Keratinocyte (primary cell): ENCODE data around the gene OSGEPL1. TPM values are rescaled to one million over a fixed set of nuclear protein-coding genes. Genes with fewer than 3 reads are reported as not detected.

ENCODE experiments used
- DNase-seq: peaks from one replicate; pipeline ENCODE4 v3.0.0-alpha.2; 2011; ENCODE audit warnings: low read depth, missing footprints, low spot score
- FAIRE-seq: peaks from 2 replicates; lab custom pipeline; 2011; peaks lifted over from hg19 to GRCh38; lab: Jason Lieb, UNC
- H2AFZ ChIP-seq: 2 replicates; pipeline ENCODE4 v1.6.0; 2012; ENCODE audit warnings: low read length, control low read depth, inconsistent platforms; ENCODE audit not compliant: control insufficient read depth
- H3K27ac ChIP-seq: 2 replicates; pipeline ENCODE4 v1.5.1; 2011; ENCODE audit warnings: low read length; ENCODE audit not compliant: control insufficient read depth, insufficient read depth
- H3K27me3 ChIP-seq: 3 replicates; pipeline ENCODE4 v1.6.0; 2011; ENCODE audit warnings: low read length; ENCODE audit not compliant: control insufficient read depth, insufficient read depth; ENCODE audit errors: extremely low read depth
- H3K36me3 ChIP-seq, 2 experiments: 2 replicates in 1 of 2; 3 replicates in 1 of 2; pipeline ENCODE4 v1.5.1; 2011; ENCODE audit warnings: low read length in 2 of 2, mild to moderate bottlenecking in 1 of 2; ENCODE audit not compliant: control insufficient read depth in 2 of 2, insufficient read depth in 2 of 2; ENCODE audit errors: extremely low read depth in 1 of 2
- H3K4me1 ChIP-seq: 3 replicates; pipeline ENCODE4 v1.5.1; 2011; ENCODE audit warnings: low read length; ENCODE audit not compliant: control insufficient read depth, insufficient read depth; ENCODE audit errors: extremely low read depth
- H3K4me2 ChIP-seq: 3 replicates; pipeline ENCODE4 v1.6.0; 2011; ENCODE audit warnings: low read depth, low read length; ENCODE audit not compliant: control insufficient read depth, insufficient read depth; ENCODE audit errors: extremely low read depth
- H3K4me3 ChIP-seq, 3 experiments: fragments of 200-600 bp in 1 of 3; sonication (generic) in 1 of 3; 2 replicates in 2 of 3; 3 replicates in 1 of 3; pipeline ENCODE4 v1.5.1; 2011 to 2016; ENCODE audit warnings: low read length in 3 of 3, mild to moderate bottlenecking in 3 of 3, control low read depth in 2 of 3, inconsistent platforms in 1 of 3, low read depth in 1 of 3, mixed read lengths in 1 of 3, mixed run types in 1 of 3, moderate library complexity in 1 of 3; ENCODE audit not compliant: control insufficient read depth in 2 of 3, insufficient read depth in 2 of 3; ENCODE audit errors: extremely low read depth in 1 of 3
- H3K79me2 ChIP-seq: 2 replicates; pipeline ENCODE4 v1.6.0; 2012; ENCODE audit warnings: low read length; ENCODE audit not compliant: control insufficient read depth, insufficient read depth
- H3K9ac ChIP-seq: 3 replicates; pipeline ENCODE4 v1.6.0; 2011; ENCODE audit warnings: low read length; ENCODE audit not compliant: control insufficient read depth, insufficient read depth; ENCODE audit errors: extremely low read depth
- H3K9me1 ChIP-seq: 3 replicates; pipeline ENCODE4 v1.6.0; 2011; ENCODE audit warnings: low read length; ENCODE audit not compliant: control insufficient read depth, insufficient read depth; ENCODE audit errors: extremely low read depth
- H3K9me3 ChIP-seq: 2 replicates; pipeline ENCODE4 v1.5.1; 2012; ENCODE audit warnings: low read depth, low read length; ENCODE audit not compliant: control insufficient read depth
- H4K20me1 ChIP-seq: 3 replicates; pipeline ENCODE4 v1.6.0; 2011; ENCODE audit warnings: low read length; ENCODE audit not compliant: control insufficient read depth, insufficient read depth; ENCODE audit errors: extremely low read depth
- EZH2 ChIP-seq: IDR thresholded peaks from one replicate; pipeline ENCODE4 v1.6.1; 2012; ENCODE audit warnings: inconsistent platforms, mild to moderate bottlenecking, low read length, moderate library complexity
- dilution Hi-C: fragments of 300-500 bp; cut with MboI; formaldehyde crosslinking; loops from one replicate; pipeline ENCODE4 v1.7.0; 2020; ENCODE audit warnings: low sequenced_read_pairs; ENCODE audit not compliant: extremely low pct_ligation_motif_present
- polyA plus RNA-seq, 5 experiments: library from polyadenylated mRNA; depleted of rRNA in 3 of 5; stranded (reverse) in 3 of 5; stranded (forward) in 1 of 5; unstranded in 1 of 5; fragments of >200 nt; gene quantifications; 1 replicate in 1 of 5; 2 replicates in 3 of 5; 3 replicates in 1 of 5; pipeline versions ENCODE4 v1.2.1 to v1.2.3, GENCODE V29; 2011 to 2012; ENCODE audit warnings: missing spikeins in 2 of 5, low read depth in 1 of 5, low replicate concordance in 1 of 5
- TF ChIP-seq, protein P1 (sequence below), 3 experiments: IDR thresholded peaks in 1 of 3; conservative IDR thresholded peaks in 1 of 3; optimal IDR thresholded peaks in 1 of 3; 2 replicates in 2 of 3; 3 replicates in 1 of 3; pipeline versions ENCODE3 to v1.5.1; 2011; ENCODE audit warnings: low read length in 3 of 3, mild to moderate bottlenecking in 3 of 3, moderate library complexity in 2 of 3, control low read depth in 1 of 3, inconsistent platforms in 1 of 3; ENCODE audit not compliant: insufficient read depth in 2 of 3; ENCODE audit errors: extremely low read depth in 1 of 3

The OSGEPL1 gene
- polyA plus RNA-seq, 1 donor (not counting 4 experiments of a cell fraction or from before 2014, with no cell fraction given), result 12.0 TPM

- DNase-seq (no peak), FAIRE-seq (no peak)
- Histone ChIP-seq H3K36me3 (peaks cover 10 to 15% of the 10 kb centered on the region in 2 experiments), H2AFZ (no peak overlapping the region), H3K4me1 (no peaks in the 10 kb centered on the region), H3K27ac (no peak overlapping the region), H3K9me1 (no peaks in the 10 kb centered on the region), H3K27me3 (no peaks in the 10 kb centered on the region), H3K79me2 (peaks cover 3% of the 10 kb centered on the region), H3K9me3 (no peaks in the 10 kb centered on the region), H3K4me2 (no peak overlapping the region), H3K4me3 (no peak overlapping the region), H4K20me1 (no peaks in the 10 kb centered on the region), H3K9ac (no peak overlapping the region)
- TF ChIP-seq EZH2, result no peak
- dilution Hi-C loops, result no loop called here
Measured at GRCh38 chr2:189772212-189772611, 9.6 kb upstream of the OSGEPL1 start.

GRCh38 chr2:189770590-189771322 lies 8.2 kb upstream of the OSGEPL1 start:
- Histone ChIP-seq H3K79me2 (no peaks in the 10 kb centered on the region), H3K36me3 (peaks cover 8 to 15% of the 10 kb centered on the region in 2 experiments), H2AFZ (no peak overlapping the region), H3K27me3 (no peaks in the 10 kb centered on the region), H3K4me2 (no peak overlapping the region), H3K4me1 (no peaks in the 10 kb centered on the region), H3K9ac (no peak overlapping the region), H3K4me3 (no peak overlapping the region), H3K27ac (no peak overlapping the region), H3K9me3 (no peaks in the 10 kb centered on the region), H4K20me1 (no peaks in the 10 kb centered on the region), H3K9me1 (no peaks in the 10 kb centered on the region)
- DNase-seq, result no peak
- no peak for FAIRE-seq
- TF ChIP-seq, protein P1, sequence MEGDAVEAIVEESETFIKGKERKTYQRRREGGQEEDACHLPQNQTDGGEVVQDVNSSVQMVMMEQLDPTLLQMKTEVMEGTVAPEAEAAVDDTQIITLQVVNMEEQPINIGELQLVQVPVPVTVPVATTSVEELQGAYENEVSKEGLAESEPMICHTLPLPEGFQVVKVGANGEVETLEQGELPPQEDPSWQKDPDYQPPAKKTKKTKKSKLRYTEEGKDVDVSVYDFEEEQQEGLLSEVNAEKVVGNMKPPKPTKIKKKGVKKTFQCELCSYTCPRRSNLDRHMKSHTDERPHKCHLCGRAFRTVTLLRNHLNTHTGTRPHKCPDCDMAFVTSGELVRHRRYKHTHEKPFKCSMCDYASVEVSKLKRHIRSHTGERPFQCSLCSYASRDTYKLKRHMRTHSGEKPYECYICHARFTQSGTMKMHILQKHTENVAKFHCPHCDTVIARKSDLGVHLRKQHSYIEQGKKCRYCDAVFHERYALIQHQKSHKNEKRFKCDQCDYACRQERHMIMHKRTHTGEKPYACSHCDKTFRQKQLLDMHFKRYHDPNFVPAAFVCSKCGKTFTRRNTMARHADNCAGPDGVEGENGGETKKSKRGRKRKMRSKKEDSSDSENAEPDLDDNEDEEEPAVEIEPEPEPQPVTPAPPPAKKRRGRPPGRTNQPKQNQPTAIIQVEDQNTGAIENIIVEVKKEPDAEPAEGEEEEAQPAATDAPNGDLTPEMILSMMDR (optimal IDR thresholded peaks at IDR 0.05 in 1 of 3, IDR thresholded peaks at IDR 0.05 in 1 of 3, conservative IDR thresholded peaks at IDR 0.05 in 1 of 3; ENCODE audit: extremely low read depth in 1 of 3, insufficient read depth in 2 of 3, low read length in 3 of 3), result no peak
- TF ChIP-seq EZH2, result no peak
- dilution Hi-C loops, result no loop called here
